Measurements from ENCODE around the gene MUC13.
"Not testable (repeated sequence)": the region's sequence is repeated elsewhere in the genome, so short reads cannot be mapped to it uniquely, and the experiment has no call there.

MUC13 gene

GRCh38 chr3:124964387-124964786 is 29.8 kb upstream of the MUC13 start:
- no peak for TF ChIP-seq CTCF (IDR thresholded peaks at IDR 0.05; ENCODE audit: insufficient read depth, low read depth, low read length, missing control alignments)
- no peak for DNase-seq (ENCODE audit: low read depth)
- no peak overlapping the region for H3K4me3 ChIP-seq (ENCODE audit: low read depth, low read length)

GRCh38 chr3:124963755-124964154 is 29.2 kb upstream of the MUC13 start:
- TF ChIP-seq CTCF (IDR thresholded peaks at IDR 0.05; ENCODE audit: insufficient read depth, low read depth, low read length, missing control alignments) = no peak
- DNase-seq (ENCODE audit: low read depth) = no peak
- no peak overlapping the region for H3K4me3 ChIP-seq (ENCODE audit: low read depth, low read length)

GRCh38 chr3:124962403-124962940 is 27.9 kb upstream of the MUC13 start:
- TF ChIP-seq CTCF (IDR thresholded peaks at IDR 0.05; ENCODE audit: insufficient read depth, low read depth, low read length, missing control alignments) = no peak
- no peak overlapping the region for H3K4me3 ChIP-seq (ENCODE audit: low read depth, low read length)
- no peak for DNase-seq (ENCODE audit: low read depth)

- TF ChIP-seq CTCF (IDR thresholded peaks at IDR 0.05; ENCODE audit: insufficient read depth, low read depth, low read length, missing control alignments) = no peak
- no peak for DNase-seq (ENCODE audit: low read depth)
- H3K4me3 ChIP-seq (ENCODE audit: low read depth, low read length) = no peak overlapping the region
Measured at GRCh38 chr3:124960698-124961097, 26.1 kb upstream of the MUC13 start.

GRCh38 chr3:124960105-124960504 is 25.6 kb upstream of the MUC13 start:
- DNase-seq (ENCODE audit: low read depth) = no peak
- TF ChIP-seq CTCF (IDR thresholded peaks at IDR 0.05; ENCODE audit: insufficient read depth, low read depth, low read length, missing control alignments) = no peak
- no peak overlapping the region for H3K4me3 ChIP-seq (ENCODE audit: low read depth, low read length)

GRCh38 chr3:124957951-124958350 is 23.4 kb upstream of the MUC13 start:
- H3K4me3 ChIP-seq (ENCODE audit: low read depth, low read length); DNase-seq (ENCODE audit: low read depth): not testable (repeated sequence)

- DNase-seq (ENCODE audit: low read depth) = no peak
- no peak for TF ChIP-seq CTCF (IDR thresholded peaks at IDR 0.05; ENCODE audit: insufficient read depth, low read depth, low read length, missing control alignments)
- no peak overlapping the region for H3K4me3 ChIP-seq (ENCODE audit: low read depth, low read length)
Measured at GRCh38 chr3:124952282-124952855, 17.8 kb upstream of the MUC13 start.

Data from GM12865 (cell line).